Head of caudate nucleus (tissue), 42 donors: ENCODE measurements around the gene ANKRD50.

ENCODE experiments used
- DNase-seq, 42 donors: peaks; one replicate each; pipeline versions ENCODE4 v3.0.0 to v3.0.0-alpha.2; 2020 to 2021; ENCODE audit warnings: mixed read lengths in 7 of 42
- intact Hi-C: fragments of 100-400 bp; cut with DNase I; formaldehyde crosslinking; loops from one replicate; pipeline ENCODE4 v1.15.0; 2022

The ANKRD50 gene

GRCh38 chr4:124710911-124711310 lies 1.6 kb downstream of the ANKRD50 start:
- intact Hi-C loops = no loop called here
- DNase-seq = peak in 11 of 42 donors; percentile 4 to 28 (median 9)

- peak in 1 of 42 donors; percentile 6 for DNase-seq
- intact Hi-C loops = no loop called here
These were observed 2.4 kb downstream of the ANKRD50 start for GRCh38 chr4:124710015-124710741.

GRCh38 chr4:124708517-124709300 lies 3.8 kb downstream of the ANKRD50 start:
- DNase-seq = no peak
- intact Hi-C loops = no loop called here

- DNase-seq = no peak
- intact Hi-C loops = no loop called here
These were observed 7.1 kb downstream of the ANKRD50 start for GRCh38 chr4:124705393-124705792.

GRCh38 chr4:124703154-124703553 lies 9.4 kb downstream of the ANKRD50 start:
- no peak for DNase-seq
- intact Hi-C loops = no loop called here

- intact Hi-C loops = no loop called here
- DNase-seq = no peak
These were observed 15.1 kb downstream of the ANKRD50 start for GRCh38 chr4:124697441-124697840.

GRCh38 chr4:124696182-124696581 lies 16.4 kb downstream of the ANKRD50 start:
- intact Hi-C loops = no loop called here

GRCh38 chr4:124694946-124695598 lies 17.5 kb downstream of the ANKRD50 start:
- no peak for DNase-seq
- intact Hi-C loops = no loop called here

More at GRCh38 chr4:124696182-124696581, 16.4 kb downstream of the ANKRD50 start:
- no peak for DNase-seq

- no peak for DNase-seq
These were observed 18.2 kb downstream of the ANKRD50 start for GRCh38 chr4:124694306-124694705.

GRCh38 chr4:124691801-124692200 lies 20.7 kb downstream of the ANKRD50 start:
- intact Hi-C loops = no loop called here
- no peak for DNase-seq

More at GRCh38 chr4:124694306-124694705, 18.2 kb downstream of the ANKRD50 start:
- intact Hi-C loops = no loop called here

- no peak for DNase-seq
- intact Hi-C loops = no loop called here
These were observed 26.3 kb downstream of the ANKRD50 start for GRCh38 chr4:124686279-124686678.

- no peak for DNase-seq
- intact Hi-C loops = no loop called here
These were observed 26.7 kb downstream of the ANKRD50 start for GRCh38 chr4:124685851-124686250.

GRCh38 chr4:124684301-124684700 lies 28.2 kb downstream of the ANKRD50 start:
- no peak for DNase-seq
- intact Hi-C loops = no loop called here

GRCh38 chr4:124682384-124682783 lies 30.1 kb downstream of the ANKRD50 start:
- no peak for DNase-seq
- intact Hi-C loops = no loop called here

GRCh38 chr4:124666496-124666895 lies 46.0 kb downstream of the ANKRD50 start:
- no peak for DNase-seq
- intact Hi-C loops = no loop called here

GRCh38 chr4:124658795-124659194 lies 53.7 kb downstream of the ANKRD50 start:
- DNase-seq = no peak
- intact Hi-C loops = no loop called here

- DNase-seq = no peak
- intact Hi-C loops = no loop called here
These were observed 61.9 kb downstream of the ANKRD50 start for GRCh38 chr4:124650614-124651013.

- intact Hi-C loops = no loop called here
- no peak for DNase-seq
These were observed 64.9 kb downstream of the ANKRD50 start for GRCh38 chr4:124647599-124647998.

GRCh38 chr4:124644621-124645020 lies 67.9 kb downstream of the ANKRD50 start:
- no peak for DNase-seq
- intact Hi-C loops = no loop called here

GRCh38 chr4:124642846-124643245 lies 69.7 kb downstream of the ANKRD50 start:
- intact Hi-C loops = no loop called here
- no peak for DNase-seq
